Heart left ventricle (tissue), 16 donors: ENCODE results near the gene AFF1. TPM values are rescaled to one million over a fixed set of nuclear protein-coding genes. Genes with fewer than 3 reads are reported as not detected.

Source experiments
- ATAC-seq, 4 donors: fragments of 200-7000 bp; cut with Tn5 transposase; one replicate each; pipeline ENCODE4 v1.9.1; 2020 to 2022; ENCODE audit warnings: moderate library complexity in 4 of 4, mild to moderate bottlenecking in 3 of 4, moderate number of reproducible peaks in 1 of 4
- DNase-seq, 5 donors: peaks; one replicate each; pipeline ENCODE4 v3.0.0-alpha.2; 2020
- H3K27ac ChIP-seq, 12 donors: fragments of 200-600 bp; sonication (generic) in 4 of 12; one replicate each; pipeline versions ENCODE4 v1.5.0 to v1.8.0; 2016 to 2022; ENCODE audit warnings: mild to moderate bottlenecking in 2 of 12
- H3K27me3 ChIP-seq, 9 donors: fragments of 200-600 bp; sonication (generic) in 2 of 9; one replicate each; pipeline versions ENCODE4 v1.5.1 to v1.8.0; 2016 to 2022; ENCODE audit warnings: mild to moderate bottlenecking in 3 of 9
- H3K36me3 ChIP-seq, 9 donors: fragments of 200-600 bp; sonication (generic) in 2 of 9; one replicate each; pipeline versions ENCODE4 v1.5.0 to v1.8.0; 2018 to 2022; ENCODE audit warnings: mild to moderate bottlenecking in 2 of 9
- H3K4me1 ChIP-seq, 12 donors: fragments of 200-600 bp; sonication (generic) in 4 of 12; one replicate each; pipeline versions ENCODE4 v1.5.0 to v1.8.0; 2016 to 2022; ENCODE audit warnings: mild to moderate bottlenecking in 3 of 12
- H3K4me3 ChIP-seq, 12 donors: fragments of 200-600 bp; sonication (generic) in 4 of 12; one replicate each; pipeline versions ENCODE4 v1.5.0 to v1.8.0; 2017 to 2022; ENCODE audit warnings: mild to moderate bottlenecking in 9 of 12, moderate library complexity in 4 of 12
- H3K9me3 ChIP-seq, 12 donors: fragments of 200-600 bp; sonication (generic) in 4 of 12; one replicate each; pipeline versions ENCODE4 v1.5.0 to v1.8.0; 2016 to 2022; ENCODE audit warnings: mild to moderate bottlenecking in 1 of 12
- POLR2A ChIP-seq, 2 donors: fragments of 450-650 bp; IDR thresholded peaks; one replicate each; pipeline ENCODE4 v1.6.1; 2017; ENCODE audit warnings: antibody characterized with exemption in 2 of 2, mild to moderate bottlenecking in 2 of 2, moderate library complexity in 2 of 2
- WGBS, 4 donors: extraction: QIAGEN DNeasy Blood & Tissue Kit in 2 of 4; methylation state at CpG; one replicate each; pipeline versions ENCODE4 v1.1.5 to v1.1.7; 2013 to 2018; 5-methylcytosine and 5-hydroxymethylcytosine counted together
- intact Hi-C, 10 donors: fragments of 100-400 bp; cut with DNase I; formaldehyde crosslinking; loops; one replicate each; pipeline versions ENCODE4 v1.11.1 to v1.14.2; 2022
- polyA plus RNA-seq, 2 donors: library from polyadenylated mRNA; stranded (reverse); fragments of 200-250 nt; gene quantifications; one replicate each; pipeline ENCODE4 v1.2.3, GENCODE V29; 2013
- total RNA-seq, 9 donors: library from RNA; depleted of rRNA in 2 of 9; stranded (reverse); fragments of >200 nt in 2 of 9; fragmentation: NEBNext Ultra II Directional in 3 of 9; extraction: Animal tissue kit (Norgen Biotek cat#: 25700) in 3 of 9; gene quantifications; one replicate each; pipeline versions ENCODE4 v1.1.0 to v1.2.4, GENCODE V29; 2016 to 2023
- TF ChIP-seq, protein P1 (sequence below), 12 donors: fragments of 200-600 bp; sonication (generic) in 4 of 12; IDR thresholded peaks; one replicate each; pipeline versions ENCODE4 v1.5.0 to v1.8.0; 2018 to 2022; ENCODE audit warnings: antibody characterized with exemption in 12 of 12, mild to moderate bottlenecking in 5 of 12
- donor health status: ischemic (EF 13 %, LVEDD 7.1; RV severe dilation, severe dysfunction).
- donor health status: healthy with polysubstance abuse.
- donor health status: DM: no; HTN: yes; CAD: no.
- donor health status: DM: no; HTN: no; CAD: no.
- donor health status: ischemic (EF 25% LVEDD 6.9; RV normal size, moderate dysfunction).
- donor health status: ischemic (EF 25% LVEDD 5.7; RV mildly dilated, moderate dysfunction).
- donor health status: healthy.
- donor health status: DM: yes; HTN: yes; CAD: no.
- donor health status: ischemic (EF 35%, LVEDD 5.7; RV mildly dilated, moderate dysfunction).
- donor health status: nonischemic (EF 11% LVEDD 7.7; RV severe dilation, severe dysfunction).
- donor health status: DM: yes; HTN: yes; CAD: no.
- donor health status: PGD.
- donor health status: ischemic (EF 29% LVEDD 5.4; RV normal size, mild dysfunction).
- donor health status: nonischemic (EF 23%, LVEDD 6.1; RV moderate dilation, normal function).

The AFF1 gene
- total and polyA plus RNA-seq, 11 donors = 51.8 to 96.5 (median 72.8) TPM

DNA sequence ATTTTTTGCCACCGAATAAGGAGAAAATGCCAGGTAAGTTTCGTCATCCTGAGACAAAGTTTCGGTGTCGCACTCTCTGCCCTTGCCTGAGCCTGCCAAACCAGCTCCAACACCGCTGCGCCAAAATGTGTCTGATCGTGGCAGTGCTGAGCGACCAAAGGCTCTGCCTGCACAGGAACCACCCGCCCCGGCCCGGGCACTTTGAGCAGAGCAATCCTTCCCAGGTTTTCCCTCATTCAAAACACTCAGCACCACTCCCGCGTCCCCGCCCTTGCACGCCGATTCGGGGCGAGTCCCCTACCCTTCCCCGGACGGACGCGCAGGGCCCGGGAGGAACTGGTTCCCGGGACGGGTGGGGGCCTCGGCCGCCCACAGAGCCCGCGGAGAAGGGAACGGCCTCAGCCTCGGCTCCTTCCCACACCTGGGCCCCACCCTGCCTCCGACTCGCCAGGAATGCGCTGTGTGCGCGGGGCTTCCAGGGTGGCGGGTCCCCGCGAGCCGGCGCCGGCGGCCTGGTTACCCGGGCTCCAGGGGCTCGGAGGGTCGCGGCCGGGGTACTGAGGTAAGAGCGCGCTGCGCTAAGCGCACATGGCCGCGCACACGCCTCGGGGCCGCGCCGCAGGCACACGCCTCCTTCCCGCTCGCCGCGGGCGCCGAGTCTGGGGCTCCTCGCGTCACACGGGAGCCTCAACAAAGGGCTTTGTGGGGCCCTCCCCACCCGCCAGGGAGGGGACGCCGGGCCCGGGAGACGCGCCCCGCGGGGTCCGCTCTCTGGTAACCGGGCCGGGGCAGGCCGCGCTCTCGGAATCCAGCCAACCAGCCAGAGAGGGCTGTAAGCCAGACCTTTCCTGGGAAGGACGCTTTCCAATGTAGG lies 42.8 kb upstream of the AFF1 start, which contains the start of gene C4orf36:
C4orf36 (minus strand) TSS at position 661 of the 874 bp plus-strand sequence. CDS start 902 bp downstream, outside the sequence.
- whole genome bisulfite sequencing, 4 donors = 1 to 4% (median 3%) methylated on average over 34 to 84 of the region's 84 CpGs
- H3K9me3 ChIP-seq = no peaks in the 10 kb centered on the region
- H3K36me3 ChIP-seq = peaks cover 0 to 9% (median 0%) of the 10 kb centered on the region in 9 donors
- peaks cover 0 to 9% (median 0%) of the 10 kb centered on the region in 9 donors for H3K27me3 ChIP-seq
- no peak for TF ChIP-seq POLR2A (IDR thresholded peaks at IDR 0.05)
- TF ChIP-seq, protein P1, sequence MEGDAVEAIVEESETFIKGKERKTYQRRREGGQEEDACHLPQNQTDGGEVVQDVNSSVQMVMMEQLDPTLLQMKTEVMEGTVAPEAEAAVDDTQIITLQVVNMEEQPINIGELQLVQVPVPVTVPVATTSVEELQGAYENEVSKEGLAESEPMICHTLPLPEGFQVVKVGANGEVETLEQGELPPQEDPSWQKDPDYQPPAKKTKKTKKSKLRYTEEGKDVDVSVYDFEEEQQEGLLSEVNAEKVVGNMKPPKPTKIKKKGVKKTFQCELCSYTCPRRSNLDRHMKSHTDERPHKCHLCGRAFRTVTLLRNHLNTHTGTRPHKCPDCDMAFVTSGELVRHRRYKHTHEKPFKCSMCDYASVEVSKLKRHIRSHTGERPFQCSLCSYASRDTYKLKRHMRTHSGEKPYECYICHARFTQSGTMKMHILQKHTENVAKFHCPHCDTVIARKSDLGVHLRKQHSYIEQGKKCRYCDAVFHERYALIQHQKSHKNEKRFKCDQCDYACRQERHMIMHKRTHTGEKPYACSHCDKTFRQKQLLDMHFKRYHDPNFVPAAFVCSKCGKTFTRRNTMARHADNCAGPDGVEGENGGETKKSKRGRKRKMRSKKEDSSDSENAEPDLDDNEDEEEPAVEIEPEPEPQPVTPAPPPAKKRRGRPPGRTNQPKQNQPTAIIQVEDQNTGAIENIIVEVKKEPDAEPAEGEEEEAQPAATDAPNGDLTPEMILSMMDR (IDR thresholded peaks at IDR 0.05) = no peak
- intact Hi-C loops = loop anchor here in 4 of 10 donors (2.0 to 10.0 kb wide), 3 partner anchors 87 to 395 kb away; partner anchors contain the start of gene PTPN13 (in 2 of the 4)
- ATAC-seq (peak; percentile 44 to 86 (median 78)), DNase-seq (peak; percentile 46 to 68 (median 59))
- H3K4me1 ChIP-seq = peaks cover 0 to 19% (median 4%) of the 10 kb centered on the region in 12 donors
- peak within 1 kb of the TSS; percentile 57 to 95 (median 82) for H3K4me3 ChIP-seq
- H3K27ac ChIP-seq = peak within 1 kb of the TSS in 8 of 12 donors; percentile 11 to 71 (median 56)

DNA sequence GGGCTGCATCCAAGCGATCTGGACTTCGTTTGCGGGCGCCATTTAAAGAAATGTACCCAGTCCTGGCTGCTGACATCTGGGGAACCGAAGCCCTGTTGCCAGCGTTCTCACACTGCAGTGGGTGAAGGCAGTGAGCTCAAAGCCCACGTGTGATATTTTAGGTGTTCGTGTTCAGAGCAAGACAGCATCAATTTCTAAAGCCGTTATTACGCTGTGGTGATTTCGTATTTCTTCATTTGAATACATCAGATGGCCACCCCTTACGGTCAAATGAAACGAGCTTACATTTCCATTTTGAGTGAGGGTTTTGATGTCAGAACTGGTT lies 42.2 kb upstream of the AFF1 start:
- peaks cover 0 to 19% (median 4%) of the 10 kb centered on the region in 12 donors for H3K4me1 ChIP-seq
- H3K27me3 ChIP-seq = peaks cover 0 to 9% (median 0%) of the 10 kb centered on the region in 9 donors
- H3K4me3 ChIP-seq = peak overlapping the region; percentile 57 to 95 (median 82)
- intact Hi-C loops = loop anchor here in 4 of 10 donors (2.0 to 10.0 kb wide), 3 partner anchors 88 to 396 kb away; partner anchors contain the start of gene PTPN13 (in 2 of the 4)
- TF ChIP-seq, protein P1 (IDR thresholded peaks at IDR 0.05) = no peak
- TF ChIP-seq POLR2A (IDR thresholded peaks at IDR 0.05) = no peak
- H3K36me3 ChIP-seq = peaks cover 0 to 3% (median 0%) of the 10 kb centered on the region in 9 donors
- WGBS, 4 donors = 6 to 10% (median 9%) methylated on average over 13 of the region's 13 CpGs
- H3K27ac ChIP-seq = peak overlapping the region in 7 of 12 donors; percentile 11 to 71 (median 52)
- DNase-seq (no peak), ATAC-seq (peak in 1 of 4 donors; percentile 31)
- H3K9me3 ChIP-seq = no peaks in the 10 kb centered on the region

DNA sequence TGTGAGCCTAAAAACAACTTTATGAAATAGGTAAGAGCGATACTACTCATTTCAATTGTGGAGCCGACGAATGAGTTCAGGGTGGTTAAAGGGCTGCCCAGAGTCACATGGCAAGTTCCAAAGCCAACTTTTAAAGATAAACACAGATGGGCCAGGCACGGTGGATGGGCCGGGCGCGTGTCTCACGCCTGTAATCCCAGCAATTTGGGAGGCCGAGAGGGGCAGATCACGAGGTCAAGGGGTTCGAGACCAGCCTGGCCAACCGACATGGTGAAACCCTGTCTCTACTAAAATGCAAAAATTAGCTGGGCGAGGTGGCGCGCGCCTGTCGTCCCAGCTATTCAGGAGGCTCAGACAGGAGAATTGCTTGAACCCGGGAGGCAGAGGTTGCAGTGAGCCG lies 41.7 kb upstream of the AFF1 start:
- ATAC-seq (no peak), DNase-seq (no peak)
- WGBS, 4 donors = 81 to 91% (median 87%) methylated on average over 19 of the region's 19 CpGs
- intact Hi-C loops = loop anchor here in 4 of 10 donors (2.0 to 10.0 kb wide), 3 partner anchors 88 to 396 kb away; partner anchors contain the start of gene PTPN13 (in 2 of the 4)
- H3K9me3 ChIP-seq = no peaks in the 10 kb centered on the region
- H3K27ac ChIP-seq = no peak overlapping the region
- peaks cover 0 to 19% (median 4%) of the 10 kb centered on the region in 12 donors for H3K4me1 ChIP-seq
- H3K27me3 ChIP-seq = peaks cover 0 to 9% (median 0%) of the 10 kb centered on the region in 9 donors
- peak overlapping the region in 1 of 12 donors; percentile 88 for H3K4me3 ChIP-seq
- H3K36me3 ChIP-seq = no peaks in the 10 kb centered on the region
- TF ChIP-seq, protein P1 (IDR thresholded peaks at IDR 0.05) = no peak
- no peak for TF ChIP-seq POLR2A (IDR thresholded peaks at IDR 0.05)

DNA sequence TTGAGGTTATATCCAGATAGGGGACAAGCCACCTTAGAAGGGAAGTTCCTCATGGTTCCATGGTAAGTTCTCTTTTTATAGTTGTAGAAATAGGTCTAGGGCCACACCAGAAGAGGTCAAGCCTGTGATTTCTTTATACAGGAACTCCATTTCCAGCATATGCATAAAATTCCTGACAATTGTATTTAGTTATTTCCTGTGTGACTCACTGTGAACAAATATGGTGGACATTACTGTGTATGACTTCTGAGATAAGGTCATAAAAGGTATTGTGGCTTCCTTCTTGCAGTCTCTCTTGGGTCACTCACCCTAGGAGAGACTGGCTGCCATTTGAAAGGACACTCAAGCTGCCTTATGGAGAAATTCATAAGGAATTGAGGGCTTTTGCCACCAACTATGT lies 40.4 kb upstream of the AFF1 start:
- no peak for DNase-seq
- Histone ChIP-seq H3K27me3 (peaks cover 0 to 9% (median 0%) of the 10 kb centered on the region in 9 donors), H3K4me1 (peaks cover 0 to 19% (median 4%) of the 10 kb centered on the region in 12 donors), H3K27ac (no peak overlapping the region), H3K9me3 (no peaks in the 10 kb centered on the region), H3K36me3 (no peaks in the 10 kb centered on the region), H3K4me3 (no peak overlapping the region)
- intact Hi-C loops = loop anchor here in 6 of 10 donors (1.0 to 10.0 kb wide), 5 partner anchors 90 to 398 kb away; partner anchors contain the start of gene PTPN13 (in 2 of the 6)
- no peak for TF ChIP-seq POLR2A (IDR thresholded peaks at IDR 0.05)
- TF ChIP-seq, protein P1 (IDR thresholded peaks at IDR 0.05) = no peak
- ATAC-seq = no peak
